ENCODE results near the gene OPN1SW.

Gene OPN1SW

DNA sequence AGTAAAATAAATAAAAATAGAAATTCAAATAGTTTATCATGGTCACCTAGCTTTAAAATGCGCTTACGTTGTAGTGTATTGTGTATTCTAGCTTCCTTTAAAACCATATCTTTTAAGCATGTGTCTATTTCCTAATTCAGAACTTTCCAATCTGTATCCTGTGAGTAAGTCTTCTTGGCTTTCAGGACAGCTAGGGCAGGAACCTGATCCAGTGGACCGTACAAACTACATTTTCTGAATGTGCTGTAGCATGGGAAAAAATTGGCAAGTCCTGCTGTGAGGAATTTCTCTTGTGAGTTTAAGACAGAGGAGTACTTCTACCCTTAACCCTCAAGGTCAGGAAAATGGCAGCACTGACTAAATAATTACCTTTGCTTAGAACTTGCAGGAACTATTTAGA, 12.1 kb downstream of the OPN1SW start:
- in situ Hi-C loops (cut with MboI; ENCODE audit: low sequenced_read_pairs): no loop called here

DNA sequence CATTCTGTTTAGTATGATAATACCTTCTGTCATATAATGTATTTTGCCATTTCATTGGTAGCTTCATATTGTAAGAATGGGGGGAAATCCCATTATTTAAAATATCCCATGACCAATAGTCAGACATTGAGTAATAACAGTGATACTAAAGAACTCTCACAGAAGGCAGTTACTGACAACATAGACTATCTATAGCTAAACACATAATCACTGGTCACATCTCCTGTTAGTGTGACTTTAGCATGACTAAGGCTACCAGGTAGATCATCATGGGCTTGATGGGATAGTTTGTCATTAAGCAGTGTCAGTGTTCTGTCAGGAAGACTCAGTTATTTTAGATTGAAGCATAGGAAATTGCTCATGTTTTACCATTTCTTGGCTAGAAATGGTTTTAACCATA, 16.4 kb downstream of the OPN1SW start:
- in situ Hi-C loops (cut with MboI; ENCODE audit: low sequenced_read_pairs): no loop called here

DNA sequence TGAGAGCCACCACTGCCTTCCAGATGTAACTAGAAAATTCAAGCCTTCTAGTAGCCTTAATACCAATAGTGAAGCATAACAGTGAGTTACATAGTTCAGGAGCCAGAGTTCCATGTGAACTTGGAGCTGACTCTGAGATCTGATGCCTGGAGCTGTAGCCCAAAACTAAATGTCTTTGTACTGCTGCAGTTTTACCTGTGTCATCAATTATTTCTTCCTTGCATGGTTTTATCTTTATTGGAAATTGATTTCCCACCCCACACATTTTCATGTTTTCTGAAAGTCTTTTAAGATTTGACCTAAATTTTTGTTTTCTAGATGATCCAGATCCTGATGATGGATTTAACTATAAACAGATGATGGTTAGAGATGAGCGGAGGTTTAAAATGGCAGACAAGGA, 17.0 kb downstream of the OPN1SW start:
- in situ Hi-C loops (cut with MboI; ENCODE audit: low sequenced_read_pairs): no loop called here

DNA sequence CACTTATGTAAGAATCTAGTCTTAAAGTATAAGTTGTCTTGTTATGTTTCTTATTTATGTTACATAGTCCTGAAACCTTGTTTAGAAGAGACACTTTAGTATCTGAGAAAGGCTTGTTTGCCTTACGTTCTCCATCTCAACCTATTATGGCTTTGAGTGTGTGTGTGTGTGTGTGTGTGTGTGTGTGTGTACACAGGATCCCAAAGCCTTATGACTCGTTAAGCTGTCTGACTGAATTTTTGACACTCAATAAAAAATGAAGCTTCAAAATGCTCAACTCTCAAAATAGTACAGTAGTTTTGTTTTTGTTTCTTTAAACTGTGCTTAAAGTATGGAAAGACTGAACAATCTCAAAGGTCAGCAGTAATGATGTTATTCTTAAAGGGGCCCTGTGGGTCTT, 18.4 kb downstream of the OPN1SW start:
- in situ Hi-C loops (cut with MboI; ENCODE audit: low sequenced_read_pairs): no loop called here

DNA sequence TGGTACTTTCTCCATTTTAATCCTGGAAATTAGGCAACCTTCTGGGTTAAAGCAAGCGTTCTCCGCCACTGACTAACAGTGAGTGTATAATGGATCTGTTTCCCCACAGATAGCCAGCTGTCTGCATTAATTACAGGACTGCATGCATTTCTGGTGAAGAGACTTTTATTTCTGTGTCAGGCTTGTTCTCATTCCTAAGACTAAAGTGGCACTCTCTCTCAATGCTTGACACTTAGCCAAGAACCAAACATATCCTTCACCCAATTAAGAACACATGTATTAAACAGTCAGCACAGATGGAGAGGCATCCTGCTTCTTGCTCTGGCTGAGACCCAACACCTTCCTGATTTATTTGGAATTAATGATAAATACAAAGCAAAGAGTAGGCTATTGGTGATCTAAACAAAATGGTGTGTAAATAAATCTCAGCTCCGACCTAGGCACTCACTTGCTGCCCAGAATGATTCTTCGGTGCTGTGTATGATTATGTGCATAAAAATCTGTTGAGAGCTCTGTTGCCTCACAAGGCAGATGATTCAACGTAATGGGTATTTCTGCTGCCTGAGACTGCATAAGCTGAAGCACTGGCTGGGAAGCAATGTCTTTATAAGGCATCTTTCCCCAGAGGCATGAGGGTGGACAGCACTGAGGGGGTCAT, 19.6 kb downstream of the OPN1SW start:
- in situ Hi-C loops (cut with MboI; ENCODE audit: low sequenced_read_pairs): no loop called here

DNA sequence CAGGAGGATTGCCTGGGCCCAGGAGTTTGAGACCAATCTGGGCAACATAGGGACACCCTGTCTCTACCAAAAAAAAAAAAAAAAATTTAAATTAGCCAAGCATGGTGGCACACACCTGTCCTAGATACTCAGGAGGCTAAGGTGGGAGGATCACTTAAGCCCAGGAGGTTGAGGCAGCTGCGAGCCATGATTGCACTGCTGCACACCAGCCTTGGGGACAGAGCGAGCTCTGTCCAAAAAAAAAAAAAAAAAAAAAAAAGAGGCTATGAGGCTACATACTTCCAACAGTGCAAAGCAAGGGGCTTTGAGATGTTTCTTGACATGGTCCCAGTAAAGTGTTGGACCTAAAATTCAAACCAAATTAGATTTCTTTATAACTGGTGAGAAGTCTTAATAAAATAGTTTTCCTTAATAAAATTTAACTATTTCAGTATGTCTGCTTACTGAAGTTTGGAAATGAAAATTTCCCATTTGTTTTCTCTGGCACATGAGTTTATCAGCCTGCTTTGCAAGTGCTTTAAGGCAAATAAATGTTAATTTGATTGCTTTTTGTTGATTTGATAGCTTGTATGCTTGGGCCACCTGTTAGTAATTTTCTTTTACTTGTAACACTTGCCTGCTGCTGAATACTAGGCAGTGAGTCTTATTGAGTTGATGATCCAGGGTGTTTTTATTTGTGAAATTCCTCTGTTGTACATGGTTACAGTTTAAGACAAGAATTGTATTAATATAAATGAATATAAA, 20.3 kb downstream of the OPN1SW start:
- in situ Hi-C loops (cut with MboI; ENCODE audit: low sequenced_read_pairs): no loop called here

DNA sequence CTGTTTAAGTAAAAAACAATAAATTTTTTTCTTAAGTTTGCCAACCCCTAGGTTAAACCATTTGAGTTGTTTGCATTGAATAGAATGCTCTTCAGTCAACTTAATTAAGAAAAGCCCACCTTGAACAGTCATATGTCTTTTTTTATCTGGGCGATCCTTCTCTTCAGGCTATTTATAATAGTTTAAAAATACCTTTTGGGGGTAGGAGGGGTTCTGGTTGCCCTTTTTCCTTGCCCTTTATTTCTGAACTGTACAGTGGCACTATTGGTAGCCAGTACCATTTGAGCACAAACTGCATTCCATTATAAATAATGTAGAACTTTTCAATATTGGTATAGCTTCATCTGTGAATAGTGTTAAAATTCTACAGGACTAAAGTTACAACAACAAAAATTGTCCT, 23.3 kb downstream of the OPN1SW start:
- in situ Hi-C loops (cut with MboI; ENCODE audit: low sequenced_read_pairs): no loop called here

DNA sequence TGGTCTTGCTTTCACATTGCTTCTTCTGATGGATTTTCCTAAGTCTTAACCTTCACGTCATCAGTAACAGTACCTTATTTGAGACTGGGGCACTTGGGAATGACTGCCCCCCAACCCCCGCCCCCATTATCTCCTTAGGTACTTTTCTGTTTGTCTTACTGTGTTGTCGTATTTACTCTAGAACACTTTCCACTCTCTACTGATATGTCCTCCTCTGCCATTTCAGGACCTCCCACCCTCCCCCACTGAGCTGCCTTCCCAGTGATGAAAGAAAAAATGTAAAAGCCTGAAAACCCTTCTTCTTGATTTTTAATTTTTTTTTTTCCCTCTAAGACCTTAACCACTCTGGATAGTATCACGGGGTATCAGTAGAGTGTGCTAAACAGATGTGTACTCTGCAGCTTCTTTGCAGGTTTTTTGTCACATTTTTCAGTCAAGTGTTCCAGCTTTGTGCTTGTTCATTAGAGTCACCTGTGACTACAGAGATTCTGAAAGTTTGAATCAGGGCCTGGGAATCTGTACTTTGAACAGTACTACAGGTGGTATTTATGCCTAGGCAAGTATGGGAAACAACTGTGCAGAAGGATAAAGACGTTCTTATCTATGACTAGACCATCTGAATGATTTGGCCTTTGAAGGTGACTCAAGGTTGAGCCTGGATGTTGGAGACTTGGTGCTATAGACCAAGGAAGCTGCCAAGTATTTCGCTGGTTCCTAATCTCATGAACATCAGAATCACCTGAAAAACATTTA, 28.1 kb downstream of the OPN1SW start:
- in situ Hi-C loops (cut with MboI; ENCODE audit: low sequenced_read_pairs): no loop called here

DNA sequence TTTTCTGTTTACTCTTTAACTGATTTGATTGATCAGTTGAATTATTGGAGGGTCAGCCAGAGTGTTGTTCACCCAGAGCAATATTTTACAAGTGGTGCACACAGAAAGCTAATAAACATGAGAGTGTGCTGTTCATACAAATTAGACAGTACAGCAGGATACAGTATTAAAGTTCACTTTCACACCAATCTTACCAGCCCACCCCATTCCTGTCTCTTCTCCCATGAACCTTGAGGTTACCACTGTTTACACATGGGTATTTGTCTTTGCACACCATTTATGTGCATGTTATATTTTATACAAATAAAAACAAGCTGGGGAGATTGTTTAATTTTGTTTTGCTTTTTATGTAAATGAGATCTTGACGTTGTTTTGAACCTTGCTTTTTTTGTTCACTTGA, 29.9 kb downstream of the OPN1SW start:
- in situ Hi-C loops (cut with MboI; ENCODE audit: low sequenced_read_pairs): no loop called here

DNA sequence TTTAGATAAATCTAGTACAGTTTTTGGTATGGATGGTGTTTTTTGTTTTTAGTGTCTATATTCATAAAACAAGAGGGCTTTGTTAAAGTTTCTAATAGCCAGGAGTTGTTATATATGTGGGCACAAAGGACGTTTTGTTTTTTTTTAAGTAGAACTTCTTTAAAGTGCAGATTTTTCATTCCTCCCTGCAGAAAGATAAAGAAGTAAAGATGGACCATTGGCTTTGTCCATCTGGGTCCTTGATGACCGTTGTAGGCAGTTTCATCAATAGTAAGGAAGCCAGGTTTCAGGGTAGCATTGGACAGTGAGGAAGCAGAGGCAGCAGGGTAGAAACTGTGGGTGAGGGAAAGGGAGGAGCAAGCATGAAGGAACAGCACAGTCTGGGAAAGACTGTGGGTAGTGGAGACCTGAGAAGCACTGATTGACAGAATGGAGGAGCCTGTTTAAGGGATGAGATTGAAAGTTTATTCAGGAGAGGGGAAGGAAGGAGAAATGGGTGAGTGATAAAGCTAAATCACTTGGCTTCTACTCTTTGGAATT, 31.2 kb downstream of the OPN1SW start:
- in situ Hi-C loops (cut with MboI; ENCODE audit: low sequenced_read_pairs): no loop called here

DNA sequence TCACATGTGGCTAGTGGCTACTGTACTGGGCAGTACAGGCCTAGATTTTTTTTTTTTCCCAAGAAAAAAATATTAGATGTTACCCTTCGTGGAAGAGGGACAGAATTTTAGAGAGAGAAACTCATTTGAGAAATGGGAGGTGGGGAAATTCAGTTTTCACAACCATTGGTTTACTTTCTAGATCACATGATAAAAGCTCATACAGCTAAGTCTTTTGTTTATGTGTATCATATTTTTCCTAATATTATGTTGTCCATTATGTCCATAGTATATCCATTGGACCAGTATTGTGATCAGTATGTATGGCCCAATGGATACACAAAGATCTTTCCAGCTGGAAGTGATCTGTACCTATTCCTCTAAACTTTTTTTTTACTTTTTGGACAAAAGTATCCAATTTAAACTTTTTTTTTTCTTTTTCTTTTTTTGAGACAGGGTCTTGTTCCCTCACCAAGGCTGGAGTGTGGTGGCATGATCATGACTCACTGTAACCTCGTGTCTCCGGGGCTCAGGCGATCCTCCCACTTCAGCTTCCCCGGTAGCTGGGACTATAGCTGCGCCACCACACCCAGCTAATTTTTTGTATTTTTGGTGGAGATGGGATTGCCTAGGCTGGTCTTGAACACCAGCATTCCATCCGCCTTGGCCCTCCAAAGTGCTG, 32.4 kb downstream of the OPN1SW start:
- in situ Hi-C loops (cut with MboI; ENCODE audit: low sequenced_read_pairs): no loop called here

DNA sequence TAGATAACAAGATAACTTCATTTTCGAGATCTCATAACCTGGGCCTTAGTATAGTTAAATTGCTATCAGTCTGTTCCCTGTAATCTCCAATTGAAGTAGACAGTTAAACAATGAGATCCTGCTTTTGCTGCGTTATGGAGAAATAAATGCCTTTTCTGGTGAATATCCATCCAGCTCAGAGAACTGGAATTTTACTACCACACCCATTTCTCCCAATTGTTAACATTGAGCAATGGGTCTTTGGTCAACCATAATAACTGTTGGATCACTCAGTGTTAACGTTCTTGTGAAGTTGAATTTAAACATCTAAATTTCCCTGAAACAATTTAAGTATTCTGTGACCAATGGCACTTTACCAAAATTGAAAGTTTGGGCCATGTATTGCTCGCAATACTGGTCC, 33.4 kb downstream of the OPN1SW start:
- in situ Hi-C loops (cut with MboI; ENCODE audit: low sequenced_read_pairs): no loop called here

DNA sequence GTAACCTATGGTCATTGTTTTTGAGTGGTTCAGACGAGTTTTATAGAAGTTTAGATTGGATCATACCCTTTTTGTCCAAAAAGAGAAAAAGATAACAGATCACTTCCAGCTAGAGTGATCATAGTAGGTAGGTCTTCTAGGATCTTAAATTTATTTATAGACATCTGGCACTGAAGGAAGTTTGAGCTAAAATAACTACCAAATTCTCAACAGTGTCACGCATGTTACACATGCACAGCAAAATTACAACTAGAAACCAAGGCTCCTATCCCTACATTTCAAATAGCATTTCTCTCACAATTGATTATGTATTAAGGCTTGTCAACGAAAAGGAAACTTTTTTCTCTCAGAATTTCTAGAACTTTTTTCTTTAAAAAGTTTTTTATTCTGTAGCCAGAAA, 34.1 kb downstream of the OPN1SW start:
- in situ Hi-C loops (cut with MboI; ENCODE audit: low sequenced_read_pairs): no loop called here

DNA sequence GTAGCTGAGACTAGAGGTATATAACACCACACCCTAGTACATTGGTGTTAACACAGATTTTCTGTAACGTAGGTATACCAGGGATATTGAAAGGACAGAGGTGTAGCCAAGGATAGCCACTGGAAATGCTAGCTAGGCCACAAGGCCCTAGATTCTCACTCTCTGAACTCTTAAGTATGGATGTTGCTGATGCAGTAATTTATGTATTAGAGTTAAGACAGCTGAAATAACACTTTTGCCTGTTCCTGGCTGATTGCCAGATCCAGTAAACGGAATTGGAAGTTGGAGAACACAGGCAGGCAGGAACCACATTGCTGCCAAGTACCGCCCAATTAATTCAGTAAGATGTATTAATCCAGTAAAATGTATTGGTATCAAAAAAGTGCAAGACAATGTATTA, 34.6 kb downstream of the OPN1SW start:
- in situ Hi-C loops (cut with MboI; ENCODE audit: low sequenced_read_pairs): no loop called here

DNA sequence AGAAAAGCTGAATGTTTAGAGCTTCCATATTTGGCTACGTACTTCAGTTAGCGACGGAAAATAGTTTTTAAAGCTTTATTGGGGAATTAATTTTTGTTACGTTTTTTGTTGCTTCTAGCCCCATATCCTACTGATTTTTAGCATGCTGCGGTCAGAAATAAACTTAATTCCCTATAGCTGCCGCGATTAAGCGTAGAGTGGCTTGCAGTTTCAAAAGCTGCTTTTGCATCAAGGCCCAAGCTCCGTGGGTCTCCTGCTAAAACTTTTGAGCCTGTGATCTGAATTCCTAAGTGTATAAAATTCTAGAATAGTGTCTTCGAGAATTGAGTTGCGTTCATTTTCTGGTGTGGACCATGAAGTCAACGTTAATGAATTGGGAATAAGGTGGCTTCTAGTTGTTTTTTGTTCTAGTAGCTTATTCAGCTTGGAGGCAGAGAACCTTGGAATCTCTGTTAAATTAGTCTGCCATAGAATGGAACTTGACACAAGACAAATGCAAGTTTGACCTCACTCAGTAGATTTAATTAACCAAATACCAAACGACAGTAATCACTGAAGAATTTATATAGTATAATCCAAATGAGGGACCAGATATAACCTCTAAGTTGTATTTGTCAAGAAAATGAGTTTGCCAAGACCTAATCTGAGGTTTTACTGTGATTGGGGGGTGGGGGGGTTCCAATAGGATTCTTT, 35.5 kb downstream of the OPN1SW start:
- in situ Hi-C loops (cut with MboI; ENCODE audit: low sequenced_read_pairs): no loop called here

DNA sequence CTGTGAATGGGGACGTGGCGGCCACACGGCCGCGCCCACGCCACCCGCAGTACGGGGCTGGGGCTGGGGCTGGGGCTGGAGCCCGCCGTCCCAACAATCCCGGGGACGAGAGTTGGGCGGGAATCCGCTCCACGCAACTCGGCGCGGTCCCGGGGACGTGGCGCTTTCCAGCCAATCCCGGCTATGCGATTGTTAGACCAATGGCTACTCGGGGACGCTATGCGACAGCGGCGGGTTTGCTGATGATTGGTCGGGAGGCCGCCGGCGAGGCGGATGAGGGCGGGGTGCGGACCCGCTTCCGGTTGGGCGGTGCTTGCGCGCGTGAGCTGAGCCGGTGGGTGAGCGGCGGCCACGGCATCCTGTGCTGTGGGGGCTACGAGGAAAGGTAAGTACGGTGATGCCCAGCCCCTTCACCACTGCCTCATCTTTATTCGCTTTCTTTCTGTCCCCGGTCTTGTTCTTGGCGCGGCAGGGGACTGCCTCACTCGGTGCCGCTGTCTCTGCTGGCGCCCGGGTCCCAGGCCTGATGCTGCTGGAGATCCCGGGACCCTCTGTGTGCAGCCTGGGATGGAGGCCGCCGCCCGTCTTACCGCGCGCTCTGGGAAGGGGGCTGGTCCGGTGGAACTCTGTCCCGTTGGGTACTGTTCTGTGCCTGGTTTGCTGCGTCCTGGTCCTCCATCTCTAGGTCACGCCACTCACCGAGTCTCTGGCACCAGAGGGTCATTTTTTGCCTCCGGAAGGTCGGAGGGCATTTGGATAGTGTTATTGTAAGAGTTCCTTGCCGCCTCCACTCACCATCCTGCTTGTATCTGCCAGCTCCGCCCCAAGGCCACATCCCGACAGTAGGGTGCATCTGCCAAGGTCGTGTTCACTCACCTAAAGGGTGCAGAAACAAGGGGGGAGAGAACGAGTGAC, 36.3 kb downstream of the OPN1SW start, which contains the start of gene CALU:
Gene CALU (plus strand): TSS at position 312 of the 915 bp plus-strand sequence. CDS start 9,225 bp downstream, outside the sequence.
- in situ Hi-C loops (cut with MboI; ENCODE audit: low sequenced_read_pairs): no loop called here

DNA sequence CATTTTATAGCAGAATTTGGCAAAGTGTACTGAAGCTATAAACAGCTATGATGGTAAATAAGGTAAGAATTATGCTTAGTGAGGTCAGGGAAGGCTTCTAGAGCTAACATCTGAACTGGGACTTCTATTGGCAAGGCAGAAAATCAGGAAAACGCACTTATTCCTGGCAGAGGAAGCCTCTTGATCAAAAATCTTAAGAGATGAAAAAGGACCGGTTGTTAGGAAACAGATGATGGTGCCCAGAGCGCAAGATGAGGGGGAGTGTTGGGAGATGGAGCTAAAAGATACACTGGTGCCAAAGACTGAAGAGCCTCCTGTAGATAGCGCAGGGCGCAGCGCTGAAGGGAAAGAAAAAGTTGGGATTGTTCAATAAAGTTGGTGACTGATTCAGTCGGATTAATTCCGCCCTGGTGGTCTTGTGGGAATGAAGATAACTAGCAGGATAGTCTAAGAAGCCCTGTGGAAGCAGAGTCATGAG, 37.0 kb downstream of the OPN1SW start:
- in situ Hi-C loops (cut with MboI; ENCODE audit: low sequenced_read_pairs): no loop called here

DNA sequence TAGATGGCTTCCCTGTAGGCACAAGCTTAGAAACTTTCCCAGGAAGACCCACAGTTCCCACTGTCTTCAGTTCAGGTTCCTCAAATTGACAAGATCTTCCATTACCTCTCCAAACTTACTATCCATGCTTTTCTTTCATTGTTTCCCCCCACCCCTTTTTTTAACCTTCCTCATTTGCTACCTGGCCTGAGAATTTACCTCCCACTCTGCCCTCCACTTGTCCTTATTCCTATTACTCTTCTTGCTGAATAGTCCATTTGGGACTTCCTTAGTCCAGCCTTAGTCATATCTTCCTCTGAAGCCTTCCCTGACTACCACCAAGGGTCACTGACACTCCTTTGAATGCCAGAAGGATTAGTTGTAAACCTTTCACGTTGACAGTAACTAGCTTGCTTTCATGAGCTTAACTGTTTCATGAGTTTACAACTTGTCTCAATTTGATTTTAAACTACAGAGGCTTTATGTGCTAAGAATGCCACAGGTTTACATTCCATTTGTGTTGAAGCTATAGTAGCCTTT, 37.7 kb downstream of the OPN1SW start:
- in situ Hi-C loops (cut with MboI; ENCODE audit: low sequenced_read_pairs): no loop called here

DNA sequence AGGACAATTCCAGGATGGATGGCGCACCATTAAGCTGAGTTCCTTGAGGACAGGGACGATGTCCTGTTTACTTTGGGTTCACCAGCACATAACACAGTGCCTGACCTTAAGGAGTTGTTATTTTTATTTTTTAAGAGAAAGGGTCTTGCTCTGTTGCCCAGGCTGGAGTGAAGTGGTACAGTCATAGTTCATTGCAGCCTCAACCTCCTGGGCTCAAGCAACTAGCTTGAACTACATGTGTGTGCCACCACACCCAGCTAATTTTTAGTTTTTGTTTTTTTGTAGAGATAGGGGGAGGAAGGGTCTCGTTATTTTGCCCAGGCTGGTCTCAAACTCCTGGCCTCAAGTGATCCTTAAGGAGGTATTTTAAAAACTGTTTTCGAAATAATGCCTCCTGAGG, 38.2 kb downstream of the OPN1SW start:
- in situ Hi-C loops (cut with MboI; ENCODE audit: low sequenced_read_pairs): no loop called here

All from hTERT RPE-1 (cell line).